ENCODE measurements around the gene KRT15.

KRT15 gene

DNA sequence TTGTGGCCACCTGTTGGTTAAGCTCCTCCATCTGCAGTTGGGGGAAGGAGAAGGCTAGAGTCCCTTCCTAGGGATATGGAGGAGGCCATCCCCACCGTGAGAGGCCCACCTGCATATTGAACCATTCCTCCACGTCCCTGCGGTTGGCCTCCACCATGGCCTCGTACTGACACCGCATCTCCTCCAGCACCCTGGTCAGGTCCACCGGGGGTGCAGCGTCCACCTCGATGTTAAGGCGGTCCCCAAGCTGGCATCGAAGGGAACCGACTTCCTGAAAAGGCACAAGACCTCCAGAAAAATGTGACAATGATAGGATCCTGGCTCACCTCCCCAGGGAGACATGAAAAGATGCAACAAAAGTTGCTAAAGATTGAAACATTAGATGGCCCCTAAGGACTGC, 54.5 kb downstream of the KRT15 start:
- Histone ChIP-seq H3K4me1 (ENCODE audit: insufficient read depth, low read length, poor library complexity, severe bottlenecking) (no peaks in the 10 kb centered on the region), H3K9me2 (replicated peaks; ENCODE audit: low read depth, low read length) (no peaks in the 10 kb centered on the region), H3K79me2 (ENCODE audit: insufficient read depth, low read length) (no peaks in the 10 kb centered on the region), H3F3A (ENCODE audit: low read depth) (no peaks in the 10 kb centered on the region), H3K4me2 (ENCODE audit: low read depth, low read length, poor library complexity, severe bottlenecking) (no peak overlapping the region), H3K36me3 (ENCODE audit: insufficient read depth, low read length) (no peaks in the 10 kb centered on the region), H3K9me3 (ENCODE audit: insufficient read depth, low read depth, low read length) (no peaks in the 10 kb centered on the region), H3K9ac (ENCODE audit: low read depth, low read length, poor library complexity, severe bottlenecking) (no peak overlapping the region), H3K4me3 (ENCODE audit: low read length, poor library complexity, severe bottlenecking) (no peak overlapping the region), H3K27me3 (ENCODE audit: insufficient read depth, low read length, poor library complexity, severe bottlenecking) (no peaks in the 10 kb centered on the region), H4K20me1 (ENCODE audit: insufficient read depth, low read length, poor library complexity, severe bottlenecking) (no peaks in the 10 kb centered on the region), H2AFZ (ENCODE audit: low read length) (no peak overlapping the region)
- no peak for TF ChIP-seq EZH2phosphoT487 (IDR thresholded peaks at IDR 0.05; ENCODE audit: borderline replicate concordance)
- TF ChIP-seq, protein P1, sequence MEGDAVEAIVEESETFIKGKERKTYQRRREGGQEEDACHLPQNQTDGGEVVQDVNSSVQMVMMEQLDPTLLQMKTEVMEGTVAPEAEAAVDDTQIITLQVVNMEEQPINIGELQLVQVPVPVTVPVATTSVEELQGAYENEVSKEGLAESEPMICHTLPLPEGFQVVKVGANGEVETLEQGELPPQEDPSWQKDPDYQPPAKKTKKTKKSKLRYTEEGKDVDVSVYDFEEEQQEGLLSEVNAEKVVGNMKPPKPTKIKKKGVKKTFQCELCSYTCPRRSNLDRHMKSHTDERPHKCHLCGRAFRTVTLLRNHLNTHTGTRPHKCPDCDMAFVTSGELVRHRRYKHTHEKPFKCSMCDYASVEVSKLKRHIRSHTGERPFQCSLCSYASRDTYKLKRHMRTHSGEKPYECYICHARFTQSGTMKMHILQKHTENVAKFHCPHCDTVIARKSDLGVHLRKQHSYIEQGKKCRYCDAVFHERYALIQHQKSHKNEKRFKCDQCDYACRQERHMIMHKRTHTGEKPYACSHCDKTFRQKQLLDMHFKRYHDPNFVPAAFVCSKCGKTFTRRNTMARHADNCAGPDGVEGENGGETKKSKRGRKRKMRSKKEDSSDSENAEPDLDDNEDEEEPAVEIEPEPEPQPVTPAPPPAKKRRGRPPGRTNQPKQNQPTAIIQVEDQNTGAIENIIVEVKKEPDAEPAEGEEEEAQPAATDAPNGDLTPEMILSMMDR (conservative IDR thresholded peaks at IDR 0.05; ENCODE audit: low read length), result no peak

DNA sequence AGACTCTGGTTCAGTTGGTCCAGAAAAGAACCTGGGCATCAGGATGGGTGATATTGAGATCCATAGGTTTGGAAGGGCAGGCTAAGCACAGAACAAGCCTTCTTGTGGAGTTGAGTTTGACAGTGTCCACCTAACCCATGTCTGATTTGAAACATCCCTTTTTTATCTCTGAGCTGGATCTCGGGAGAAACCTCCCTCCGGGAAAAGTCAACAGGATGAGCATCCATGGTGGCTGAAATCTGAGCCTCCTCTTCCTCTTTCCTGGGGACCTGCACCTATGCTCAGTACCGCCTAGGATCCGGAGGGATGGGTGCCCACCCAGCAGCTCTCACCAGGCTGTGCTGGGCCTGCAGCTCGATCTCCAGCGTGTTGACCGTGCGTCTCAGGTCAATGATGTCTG, 54.9 kb downstream of the KRT15 start:
- Histone ChIP-seq H3K9ac (ENCODE audit: low read depth, low read length, poor library complexity, severe bottlenecking) (no peak overlapping the region), H3K4me3 (ENCODE audit: low read length, poor library complexity, severe bottlenecking) (no peak overlapping the region), H2AFZ (ENCODE audit: low read length) (no peak overlapping the region), H3K9me3 (ENCODE audit: insufficient read depth, low read depth, low read length) (no peaks in the 10 kb centered on the region), H3K9me2 (replicated peaks; ENCODE audit: low read depth, low read length) (no peaks in the 10 kb centered on the region), H3K36me3 (ENCODE audit: insufficient read depth, low read length) (no peaks in the 10 kb centered on the region), H3K27me3 (ENCODE audit: insufficient read depth, low read length, poor library complexity, severe bottlenecking) (no peaks in the 10 kb centered on the region), H3K4me2 (ENCODE audit: low read depth, low read length, poor library complexity, severe bottlenecking) (no peak overlapping the region), H4K20me1 (ENCODE audit: insufficient read depth, low read length, poor library complexity, severe bottlenecking) (no peaks in the 10 kb centered on the region), H3K79me2 (ENCODE audit: insufficient read depth, low read length) (no peaks in the 10 kb centered on the region), H3K4me1 (ENCODE audit: insufficient read depth, low read length, poor library complexity, severe bottlenecking) (no peaks in the 10 kb centered on the region), H3F3A (ENCODE audit: low read depth) (no peaks in the 10 kb centered on the region)
- TF ChIP-seq EZH2phosphoT487 (IDR thresholded peaks at IDR 0.05; ENCODE audit: borderline replicate concordance), result no peak
- TF ChIP-seq, protein P1 (conservative IDR thresholded peaks at IDR 0.05; ENCODE audit: low read length), result no peak

All from Loucy (cell line).